Caco-2 (cell line): ENCODE results near the gene DEPDC5. TPM values are rescaled to one million over a fixed set of nuclear protein-coding genes. Genes with fewer than 3 reads are reported as not detected.
"Not testable (repeated sequence)": the region's sequence is repeated elsewhere in the genome, so short reads cannot be mapped to it uniquely, and the experiment has no call there.

Experiments used
- Bru-seq: library from RNA; stranded (reverse); fragments of 400-500 nt; gene quantifications from one replicate; lab custom pipeline; 2021; lab: Mats Ljungman, UMichigan
- BruChase-seq, 2 experiments: library from RNA; stranded (reverse); fragments of 400-500 nt; gene quantifications; one replicate each; lab custom pipeline; 2021; lab: Mats Ljungman, UMichigan
- BruUV-seq: library from RNA; stranded (reverse); fragments of 400-500 nt; replicated peaks from 2 replicates; lab custom pipeline; 2021; lab: Mats Ljungman, UMichigan
- CTCF ChIA-PET: fragments of 300-600 bp; sonication (Branson Sonifier 250); formaldehyde crosslinking; loops from one replicate; lab custom pipeline; 2022; ENCODE audit warnings: antibody characterized with exemption; lab: Charles Lee
- POLR2A ChIA-PET: fragments of 300-600 bp; sonication (Branson Sonifier 250); formaldehyde crosslinking; loops from one replicate; lab custom pipeline; 2022; ENCODE audit warnings: antibody characterized with exemption; lab: Charles Lee
- DNase-seq, 2 experiments: peaks; one replicate each; pipeline versions ENCODE4 v3.0.0 to v3.0.0-alpha.2; 2020 to 2022
- H3K27me3 ChIP-seq: replicated peaks from 2 replicates; pipeline ENCODE4 v1.6.0; 2011; ENCODE audit warnings: low read length; ENCODE audit not compliant: control insufficient read depth, insufficient read depth
- H3K36me3 ChIP-seq: 2 replicates; pipeline ENCODE4 v1.5.1; 2011; ENCODE audit warnings: low read length; ENCODE audit not compliant: control insufficient read depth, insufficient read depth
- H3K4me1 ChIP-seq: fragments of 250-450 bp; sonication (Bioruptor Pico); 2 replicates; pipeline ENCODE4 v1.5.1; 2020; ENCODE audit warnings: mild to moderate bottlenecking
- H3K4me3 ChIP-seq: 2 replicates; pipeline ENCODE4 v1.5.1; 2011; ENCODE audit warnings: low read depth, mild to moderate bottlenecking, control low read depth, low read length
- H3K9me3 ChIP-seq: fragments of 250-450 bp; sonication (Bioruptor Pico); 2 replicates; pipeline ENCODE4 v1.5.1; 2020; ENCODE audit warnings: mild to moderate bottlenecking, moderate library complexity
- H3K27ac Mint-ChIP-seq: one replicate; pipeline ENCODE4 v1.8.0; 2022; ENCODE audit warnings: mixed read lengths; ENCODE audit not compliant: unreplicated experiment
- H3K27me3 Mint-ChIP-seq: one replicate; pipeline ENCODE4 v1.8.0; 2022; ENCODE audit warnings: mixed read lengths; ENCODE audit not compliant: insufficient read depth, unreplicated experiment
- H3K36me3 Mint-ChIP-seq: one replicate; pipeline ENCODE4 v1.8.0; 2022; ENCODE audit warnings: mild to moderate bottlenecking, mixed read lengths; ENCODE audit not compliant: insufficient read depth, unreplicated experiment
- H3K4me1 Mint-ChIP-seq: one replicate; pipeline ENCODE4 v1.8.0; 2022; ENCODE audit warnings: low read depth, mixed read lengths; ENCODE audit not compliant: unreplicated experiment
- H3K4me3 Mint-ChIP-seq: one replicate; pipeline ENCODE4 v1.8.0; 2022; ENCODE audit warnings: mild to moderate bottlenecking, moderate library complexity, mixed read lengths; ENCODE audit not compliant: unreplicated experiment
- H3K9me3 Mint-ChIP-seq: one replicate; pipeline ENCODE4 v1.8.0; 2022; ENCODE audit warnings: mixed read lengths; ENCODE audit not compliant: unreplicated experiment
- CTCF ChIP-seq, 2 experiments: fragments of 200-600 bp in 1 of 2; IDR thresholded peaks; 1 replicate in 1 of 2; 2 replicates in 1 of 2; pipeline versions ENCODE4 v1.5.1 to v1.8.0; 2011 to 2022; ENCODE audit warnings: antibody characterized with exemption in 1 of 2, control low read depth in 1 of 2, inconsistent platforms in 1 of 2, low read depth in 1 of 2, low read length in 1 of 2, mild to moderate bottlenecking in 1 of 2, moderate library complexity in 1 of 2; ENCODE audit not compliant: insufficient read depth in 1 of 2, severe bottlenecking in 1 of 2, unreplicated experiment in 1 of 2
- intact Hi-C: fragments of 100-400 bp; cut with micrococcal nuclease; formaldehyde crosslinking; loops from one replicate; pipeline ENCODE4 v1.10.0; 2022; ENCODE audit not compliant: unreplicated experiment
- long read RNA-seq: library from polyadenylated mRNA; stranded (forward); transcript quantifications from one replicate; pipeline ENCODE4 v2.0.0, GENCODE V29; 2022
- total RNA-seq: library from RNA; stranded (reverse); gene quantifications from 2 replicates; pipeline ENCODE4 v1.2.3, GENCODE V29; 2022

Gene DEPDC5
- 19.4 and 29.8 TPM in 2 replicates for total RNA-seq
- percentile 65 among the genes with signal in this experiment for Bru-seq, nascent RNA
- percentile 75 among the genes with signal in this experiment for BruChase-seq, experiment 1, labeled RNA remaining after a 2-hour chase
- percentile 77 among the genes with signal in this experiment for BruChase-seq, experiment 2, labeled RNA remaining after a 6-hour chase
- long read RNA-seq, full-length matches to known transcripts = 5 of 9 reads
- long read RNA-seq, partial matches to known transcripts = 1 of 9 reads
- long read RNA-seq, other reads (novel, unspliced or antisense) = 3 of 9 reads

GRCh38 chr22:31753634-31754501 lies at the start of gene DEPDC5:
Gene DEPDC5 (plus strand): TSS chr22:31754019. CDS start chr22:31754922, 903 bp downstream.
- intact Hi-C loops = loop anchor here (1.0 to 2.0 kb wide), 4 partner anchors 77 to 216 kb away; partner anchors contain the start of gene YWHAH

GRCh38 chr22:31707519-31707918 lies 46.3 kb upstream of the DEPDC5 start:
- CTCF ChIA-PET = no interaction called here
- H3K9me3 Mint-ChIP-seq = no peaks in the 10 kb centered on the region
- H3K36me3 ChIP-seq = peaks cover 3% of the 10 kb centered on the region; the same call in 1 of the 2 replicates
- no TSS peak for BruUV-seq
- no peaks in the 10 kb centered on the region for H3K4me1 Mint-ChIP-seq
- H3K9me3 ChIP-seq = no peaks in the 10 kb centered on the region
- intact Hi-C loops = no loop called here
- TF ChIP-seq CTCF (IDR thresholded peaks at IDR 0.05; ENCODE audit: insufficient read depth in 1 of 2, low read depth in 1 of 2, low read length in 1 of 2, severe bottlenecking in 1 of 2, unreplicated experiment in 1 of 2) = no peak
- H3K4me3 Mint-ChIP-seq = no peak overlapping the region
- no peak overlapping the region for H3K27ac Mint-ChIP-seq
- peaks cover 64% of the 10 kb centered on the region for H3K36me3 Mint-ChIP-seq
- H3K27me3 Mint-ChIP-seq = no peaks in the 10 kb centered on the region
- POLR2A ChIA-PET = no interaction called here
- DNase-seq = no peak
- no peak overlapping the region for H3K4me3 ChIP-seq
- H3K4me1 ChIP-seq = no peaks in the 10 kb centered on the region
- H3K27me3 ChIP-seq = no peaks in the 10 kb centered on the region

More at GRCh38 chr22:31753634-31754501, at the start of gene DEPDC5:
- TF ChIP-seq CTCF (IDR thresholded peaks at IDR 0.05; ENCODE audit: insufficient read depth in 1 of 2, low read depth in 1 of 2, low read length in 1 of 2, severe bottlenecking in 1 of 2, unreplicated experiment in 1 of 2) = no peak
- H3K36me3 Mint-ChIP-seq = peaks cover 16% of the 10 kb centered on the region
- no peaks in the 10 kb centered on the region; the same call in 1 of the 2 replicates for H3K36me3 ChIP-seq
- ChIA-PET CTCF (interaction anchor here (0.5 to 2.2 kb wide), 3 partner anchors 8 to 217 kb away, joined by 3 to 9 read pairs (median 6); partner anchors contain the start of gene PISD), POLR2A (interaction anchor here (0.5 to 2.8 kb wide), 7 partner anchors 30 to 216 kb away, joined by 3 to 31 read pairs (median 3); partner anchors contain the start of gene PISD)
- peak within 1 kb of the TSS; percentile 94 for H3K4me3 Mint-ChIP-seq
- H3K27me3 Mint-ChIP-seq = no peaks in the 10 kb centered on the region
- peaks cover 25% of the 10 kb centered on the region for H3K4me1 ChIP-seq
- no peaks in the 10 kb centered on the region for H3K27me3 ChIP-seq
- no peaks in the 10 kb centered on the region for H3K9me3 ChIP-seq
- H3K4me3 ChIP-seq = peak within 1 kb of the TSS; percentile 89
- H3K4me1 Mint-ChIP-seq = peaks cover 22% of the 10 kb centered on the region
- peak; percentile 96 to 99 for DNase-seq
- BruUV-seq = no TSS peak
- H3K27ac Mint-ChIP-seq = peak within 1 kb of the TSS; percentile 98
- H3K9me3 Mint-ChIP-seq = no peaks in the 10 kb centered on the region

DNA sequence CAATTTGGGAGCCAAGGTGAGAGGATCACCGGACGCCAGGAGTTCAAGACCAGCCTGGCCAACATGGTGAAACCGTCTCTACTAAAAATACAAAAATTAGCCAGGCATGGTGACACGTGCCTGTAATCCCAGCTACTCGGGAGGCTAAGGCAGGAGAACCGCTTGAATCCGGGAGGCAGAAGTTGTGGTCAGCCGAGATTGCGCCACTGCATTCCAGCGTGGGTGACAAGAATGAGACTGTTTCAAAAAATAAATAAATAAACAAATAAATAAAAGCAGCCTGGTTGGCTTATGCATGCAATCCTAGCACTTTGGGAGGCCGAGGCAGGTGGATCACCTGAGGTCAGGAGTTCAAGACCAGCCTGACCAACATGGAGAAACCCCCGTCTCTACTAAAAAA lies 42.6 kb upstream of the DEPDC5 start:
- H3K9me3 Mint-ChIP-seq, H3K9me3 ChIP-seq, intact Hi-C loops, H3K4me1 Mint-ChIP-seq, DNase-seq, H3K27me3 Mint-ChIP-seq, CTCF ChIA-PET, H3K36me3 ChIP-seq, H3K4me1 ChIP-seq, H3K27ac Mint-ChIP-seq, H3K4me3 ChIP-seq, H3K27me3 ChIP-seq, POLR2A ChIA-PET, BruUV-seq, H3K4me3 Mint-ChIP-seq: not testable (repeated sequence)
- H3K36me3 Mint-ChIP-seq = peaks cover 71% of the 10 kb centered on the region
